ENCODE data around the gene RPL28. TPM values are rescaled to one million over a fixed set of nuclear protein-coding genes. Genes with fewer than 3 reads are reported as not detected.

The RPL28 gene
- total and polyA plus RNA-seq, 10 of the 15 experiments (the other 5 are each of a cell fraction or from before 2014, with no cell fraction given), result 260 to 3,542 (median 891) TPM

DNA sequence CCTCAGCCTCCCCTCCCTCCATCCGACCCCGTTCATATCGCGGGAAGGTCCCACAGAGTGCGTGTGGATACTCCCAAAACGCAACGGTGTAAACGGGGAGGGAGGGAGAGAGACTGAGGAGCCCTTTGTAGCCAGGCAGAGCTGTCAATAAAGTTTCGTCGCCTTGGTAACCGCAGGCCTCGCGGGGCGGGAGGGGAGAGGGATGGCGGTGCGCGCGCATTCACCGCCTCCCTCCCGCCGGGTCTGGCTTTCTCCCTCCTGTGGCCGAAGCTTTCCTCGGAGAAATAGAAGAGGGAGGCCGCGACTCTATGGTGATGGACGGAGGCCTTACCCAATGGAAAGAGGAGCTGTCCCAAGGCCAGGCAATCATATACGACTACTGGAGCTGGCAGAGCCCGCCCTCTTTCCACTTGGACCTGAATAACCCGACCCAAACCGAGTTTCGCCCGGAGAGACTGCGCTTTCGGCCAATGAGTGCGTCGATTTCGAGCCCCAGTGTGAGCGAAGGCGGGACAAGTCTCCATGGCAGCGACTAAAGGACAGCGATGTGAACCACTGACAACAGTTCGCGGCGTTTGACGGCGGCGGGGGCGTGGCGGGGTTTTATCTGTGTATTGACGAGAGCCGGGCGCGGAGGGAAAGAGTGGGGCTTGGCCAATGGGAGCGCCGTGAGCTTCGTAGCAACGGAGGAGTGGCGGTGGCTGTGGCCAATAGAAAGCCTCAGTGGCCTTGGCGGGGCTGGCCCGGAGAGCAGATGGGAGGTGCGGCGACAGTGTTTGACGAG lies 46.4 kb upstream of the RPL28 start, which contains the start of gene KMT5C (continued):
- TF ChIP-seq, protein P1, sequence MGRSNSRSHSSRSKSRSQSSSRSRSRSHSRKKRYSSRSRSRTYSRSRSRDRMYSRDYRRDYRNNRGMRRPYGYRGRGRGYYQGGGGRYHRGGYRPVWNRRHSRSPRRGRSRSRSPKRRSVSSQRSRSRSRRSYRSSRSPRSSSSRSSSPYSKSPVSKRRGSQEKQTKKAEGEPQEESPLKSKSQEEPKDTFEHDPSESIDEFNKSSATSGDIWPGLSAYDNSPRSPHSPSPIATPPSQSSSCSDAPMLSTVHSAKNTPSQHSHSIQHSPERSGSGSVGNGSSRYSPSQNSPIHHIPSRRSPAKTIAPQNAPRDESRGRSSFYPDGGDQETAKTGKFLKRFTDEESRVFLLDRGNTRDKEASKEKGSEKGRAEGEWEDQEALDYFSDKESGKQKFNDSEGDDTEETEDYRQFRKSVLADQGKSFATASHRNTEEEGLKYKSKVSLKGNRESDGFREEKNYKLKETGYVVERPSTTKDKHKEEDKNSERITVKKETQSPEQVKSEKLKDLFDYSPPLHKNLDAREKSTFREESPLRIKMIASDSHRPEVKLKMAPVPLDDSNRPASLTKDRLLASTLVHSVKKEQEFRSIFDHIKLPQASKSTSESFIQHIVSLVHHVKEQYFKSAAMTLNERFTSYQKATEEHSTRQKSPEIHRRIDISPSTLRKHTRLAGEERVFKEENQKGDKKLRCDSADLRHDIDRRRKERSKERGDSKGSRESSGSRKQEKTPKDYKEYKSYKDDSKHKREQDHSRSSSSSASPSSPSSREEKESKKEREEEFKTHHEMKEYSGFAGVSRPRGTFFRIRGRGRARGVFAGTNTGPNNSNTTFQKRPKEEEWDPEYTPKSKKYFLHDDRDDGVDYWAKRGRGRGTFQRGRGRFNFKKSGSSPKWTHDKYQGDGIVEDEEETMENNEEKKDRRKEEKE (IDR thresholded peaks at IDR 0.05), result no peak
- peak; percentile 91 for TF ChIP-seq MXI1 (IDR thresholded peaks at IDR 0.05; ENCODE audit: low read depth, low read length)
- no peak for TF ChIP-seq CHD4 (IDR thresholded peaks at IDR 0.05)
- TF ChIP-seq, protein P2, sequence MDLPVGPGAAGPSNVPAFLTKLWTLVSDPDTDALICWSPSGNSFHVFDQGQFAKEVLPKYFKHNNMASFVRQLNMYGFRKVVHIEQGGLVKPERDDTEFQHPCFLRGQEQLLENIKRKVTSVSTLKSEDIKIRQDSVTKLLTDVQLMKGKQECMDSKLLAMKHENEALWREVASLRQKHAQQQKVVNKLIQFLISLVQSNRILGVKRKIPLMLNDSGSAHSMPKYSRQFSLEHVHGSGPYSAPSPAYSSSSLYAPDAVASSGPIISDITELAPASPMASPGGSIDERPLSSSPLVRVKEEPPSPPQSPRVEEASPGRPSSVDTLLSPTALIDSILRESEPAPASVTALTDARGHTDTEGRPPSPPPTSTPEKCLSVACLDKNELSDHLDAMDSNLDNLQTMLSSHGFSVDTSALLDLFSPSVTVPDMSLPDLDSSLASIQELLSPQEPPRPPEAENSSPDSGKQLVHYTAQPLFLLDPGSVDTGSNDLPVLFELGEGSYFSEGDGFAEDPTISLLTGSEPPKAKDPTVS (IDR thresholded peaks at IDR 0.05; ENCODE audit: low read depth, low read length), result no peak
- TF ChIP-seq HDGF (IDR thresholded peaks at IDR 0.05), result peak; percentile 70; the same call in 1 of the 2 replicates
- 0 out of 2 replicates have a peak, but pooled peaks have one; percentile 6 for TF ChIP-seq MEF2A (IDR thresholded peaks at IDR 0.05; ENCODE audit: insufficient read depth, low read depth, low read length)
- no peak; the same call in 1 of the 2 replicates for TF ChIP-seq FOXK2 (IDR thresholded peaks at IDR 0.05)
- TF ChIP-seq, protein P3, sequence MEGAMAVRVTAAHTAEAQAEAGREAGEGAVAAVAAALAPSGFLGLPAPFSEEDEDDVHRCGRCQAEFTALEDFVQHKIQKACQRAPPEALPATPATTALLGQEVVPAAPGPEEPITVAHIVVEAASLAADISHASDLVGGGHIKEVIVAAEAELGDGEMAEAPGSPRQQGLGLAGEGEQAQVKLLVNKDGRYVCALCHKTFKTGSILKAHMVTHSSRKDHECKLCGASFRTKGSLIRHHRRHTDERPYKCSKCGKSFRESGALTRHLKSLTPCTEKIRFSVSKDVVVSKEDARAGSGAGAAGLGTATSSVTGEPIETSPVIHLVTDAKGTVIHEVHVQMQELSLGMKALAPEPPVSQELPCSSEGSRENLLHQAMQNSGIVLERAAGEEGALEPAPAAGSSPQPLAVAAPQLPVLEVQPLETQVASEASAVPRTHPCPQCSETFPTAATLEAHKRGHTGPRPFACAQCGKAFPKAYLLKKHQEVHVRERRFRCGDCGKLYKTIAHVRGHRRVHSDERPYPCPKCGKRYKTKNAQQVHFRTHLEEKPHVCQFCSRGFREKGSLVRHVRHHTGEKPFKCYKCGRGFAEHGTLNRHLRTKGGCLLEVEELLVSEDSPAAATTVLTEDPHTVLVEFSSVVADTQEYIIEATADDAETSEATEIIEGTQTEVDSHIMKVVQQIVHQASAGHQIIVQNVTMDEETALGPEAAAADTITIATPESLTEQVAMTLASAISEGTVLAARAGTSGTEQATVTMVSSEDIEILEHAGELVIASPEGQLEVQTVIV (IDR thresholded peaks at IDR 0.05; ENCODE audit: borderline replicate concordance, partially characterized antibody), result peak; percentile 78
- TF ChIP-seq, protein P4, sequence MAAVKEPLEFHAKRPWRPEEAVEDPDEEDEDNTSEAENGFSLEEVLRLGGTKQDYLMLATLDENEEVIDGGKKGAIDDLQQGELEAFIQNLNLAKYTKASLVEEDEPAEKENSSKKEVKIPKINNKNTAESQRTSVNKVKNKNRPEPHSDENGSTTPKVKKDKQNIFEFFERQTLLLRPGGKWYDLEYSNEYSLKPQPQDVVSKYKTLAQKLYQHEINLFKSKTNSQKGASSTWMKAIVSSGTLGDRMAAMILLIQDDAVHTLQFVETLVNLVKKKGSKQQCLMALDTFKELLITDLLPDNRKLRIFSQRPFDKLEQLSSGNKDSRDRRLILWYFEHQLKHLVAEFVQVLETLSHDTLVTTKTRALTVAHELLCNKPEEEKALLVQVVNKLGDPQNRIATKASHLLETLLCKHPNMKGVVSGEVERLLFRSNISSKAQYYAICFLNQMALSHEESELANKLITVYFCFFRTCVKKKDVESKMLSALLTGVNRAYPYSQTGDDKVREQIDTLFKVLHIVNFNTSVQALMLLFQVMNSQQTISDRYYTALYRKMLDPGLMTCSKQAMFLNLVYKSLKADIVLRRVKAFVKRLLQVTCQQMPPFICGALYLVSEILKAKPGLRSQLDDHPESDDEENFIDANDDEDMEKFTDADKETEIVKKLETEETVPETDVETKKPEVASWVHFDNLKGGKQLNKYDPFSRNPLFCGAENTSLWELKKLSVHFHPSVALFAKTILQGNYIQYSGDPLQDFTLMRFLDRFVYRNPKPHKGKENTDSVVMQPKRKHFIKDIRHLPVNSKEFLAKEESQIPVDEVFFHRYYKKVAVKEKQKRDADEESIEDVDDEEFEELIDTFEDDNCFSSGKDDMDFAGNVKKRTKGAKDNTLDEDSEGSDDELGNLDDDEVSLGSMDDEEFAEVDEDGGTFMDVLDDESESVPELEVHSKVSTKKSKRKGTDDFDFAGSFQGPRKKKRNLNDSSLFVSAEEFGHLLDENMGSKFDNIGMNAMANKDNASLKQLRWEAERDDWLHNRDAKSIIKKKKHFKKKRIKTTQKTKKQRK (IDR thresholded peaks at IDR 0.05; ENCODE audit: low read depth, low read length), result peak; percentile 96
- no peak for TF ChIP-seq MTA3 (IDR thresholded peaks at IDR 0.05; ENCODE audit: borderline replicate concordance, low read length)
- no peak for TF ChIP-seq RAD51 (IDR thresholded peaks at IDR 0.05)
- TF ChIP-seq, protein P5, sequence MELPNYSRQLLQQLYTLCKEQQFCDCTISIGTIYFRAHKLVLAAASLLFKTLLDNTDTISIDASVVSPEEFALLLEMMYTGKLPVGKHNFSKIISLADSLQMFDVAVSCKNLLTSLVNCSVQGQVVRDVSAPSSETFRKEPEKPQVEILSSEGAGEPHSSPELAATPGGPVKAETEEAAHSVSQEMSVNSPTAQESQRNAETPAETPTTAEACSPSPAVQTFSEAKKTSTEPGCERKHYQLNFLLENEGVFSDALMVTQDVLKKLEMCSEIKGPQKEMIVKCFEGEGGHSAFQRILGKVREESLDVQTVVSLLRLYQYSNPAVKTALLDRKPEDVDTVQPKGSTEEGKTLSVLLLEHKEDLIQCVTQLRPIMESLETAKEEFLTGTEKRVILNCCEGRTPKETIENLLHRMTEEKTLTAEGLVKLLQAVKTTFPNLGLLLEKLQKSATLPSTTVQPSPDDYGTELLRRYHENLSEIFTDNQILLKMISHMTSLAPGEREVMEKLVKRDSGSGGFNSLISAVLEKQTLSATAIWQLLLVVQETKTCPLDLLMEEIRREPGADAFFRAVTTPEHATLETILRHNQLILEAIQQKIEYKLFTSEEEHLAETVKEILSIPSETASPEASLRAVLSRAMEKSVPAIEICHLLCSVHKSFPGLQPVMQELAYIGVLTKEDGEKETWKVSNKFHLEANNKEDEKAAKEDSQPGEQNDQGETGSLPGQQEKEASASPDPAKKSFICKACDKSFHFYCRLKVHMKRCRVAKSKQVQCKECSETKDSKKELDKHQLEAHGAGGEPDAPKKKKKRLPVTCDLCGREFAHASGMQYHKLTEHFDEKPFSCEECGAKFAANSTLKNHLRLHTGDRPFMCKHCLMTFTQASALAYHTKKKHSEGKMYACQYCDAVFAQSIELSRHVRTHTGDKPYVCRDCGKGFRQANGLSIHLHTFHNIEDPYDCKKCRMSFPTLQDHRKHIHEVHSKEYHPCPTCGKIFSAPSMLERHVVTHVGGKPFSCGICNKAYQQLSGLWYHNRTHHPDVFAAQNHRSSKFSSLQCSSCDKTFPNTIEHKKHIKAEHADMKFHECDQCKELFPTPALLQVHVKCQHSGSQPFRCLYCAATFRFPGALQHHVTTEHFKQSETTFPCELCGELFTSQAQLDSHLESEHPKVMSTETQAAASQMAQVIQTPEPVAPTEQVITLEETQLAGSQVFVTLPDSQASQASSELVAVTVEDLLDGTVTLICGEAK (IDR thresholded peaks at IDR 0.05; ENCODE audit: borderline replicate concordance), result peak; percentile 98
- TF ChIP-seq ZNF217 (IDR thresholded peaks at IDR 0.05), result no peak
